Body of pancreas (tissue), 4 donors: ENCODE data around the gene DCLK2.

Experiments
- POLR2A ChIP-seq, 3 donors: fragments of 450-650 bp; IDR thresholded peaks; one replicate each; pipeline ENCODE4 v1.6.1; 2016; ENCODE audit warnings: antibody characterized with exemption in 3 of 3, mild to moderate bottlenecking in 2 of 3
- TF ChIP-seq, protein P1 (sequence below), 7 experiments: fragments of 450-650 bp in 4 of 7; fragments of 200-600 bp in 3 of 7; sonication (generic) in 3 of 7; IDR thresholded peaks; one replicate each; pipeline ENCODE4 v1.5.1; 2016 to 2019; ENCODE audit warnings: antibody characterized with exemption in 7 of 7

- TF ChIP-seq, protein P1, sequence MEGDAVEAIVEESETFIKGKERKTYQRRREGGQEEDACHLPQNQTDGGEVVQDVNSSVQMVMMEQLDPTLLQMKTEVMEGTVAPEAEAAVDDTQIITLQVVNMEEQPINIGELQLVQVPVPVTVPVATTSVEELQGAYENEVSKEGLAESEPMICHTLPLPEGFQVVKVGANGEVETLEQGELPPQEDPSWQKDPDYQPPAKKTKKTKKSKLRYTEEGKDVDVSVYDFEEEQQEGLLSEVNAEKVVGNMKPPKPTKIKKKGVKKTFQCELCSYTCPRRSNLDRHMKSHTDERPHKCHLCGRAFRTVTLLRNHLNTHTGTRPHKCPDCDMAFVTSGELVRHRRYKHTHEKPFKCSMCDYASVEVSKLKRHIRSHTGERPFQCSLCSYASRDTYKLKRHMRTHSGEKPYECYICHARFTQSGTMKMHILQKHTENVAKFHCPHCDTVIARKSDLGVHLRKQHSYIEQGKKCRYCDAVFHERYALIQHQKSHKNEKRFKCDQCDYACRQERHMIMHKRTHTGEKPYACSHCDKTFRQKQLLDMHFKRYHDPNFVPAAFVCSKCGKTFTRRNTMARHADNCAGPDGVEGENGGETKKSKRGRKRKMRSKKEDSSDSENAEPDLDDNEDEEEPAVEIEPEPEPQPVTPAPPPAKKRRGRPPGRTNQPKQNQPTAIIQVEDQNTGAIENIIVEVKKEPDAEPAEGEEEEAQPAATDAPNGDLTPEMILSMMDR (IDR thresholded peaks at IDR 0.05) = no peak
- TF ChIP-seq POLR2A (IDR thresholded peaks at IDR 0.05) = no peak
These were observed 166.4 kb downstream of the DCLK2 start for GRCh38 chr4:150244600-150244999.
